ES-I3 (cell line): Measurements from ENCODE around the gene COA8.

Experiments
- H3K36me3 ChIP-seq: 2 replicates; pipeline ENCODE4 v1.6.1; 2013; ENCODE audit warnings: mild to moderate bottlenecking, low read length, control low read depth, moderate library complexity; ENCODE audit not compliant: insufficient read depth
- H3K4me1 ChIP-seq: 2 replicates; pipeline ENCODE4 v1.6.1; 2013; ENCODE audit warnings: mild to moderate bottlenecking, control low read depth, low read length; ENCODE audit not compliant: insufficient read depth
- H3K9ac ChIP-seq: 2 replicates; pipeline ENCODE4 v1.6.1; 2013; ENCODE audit warnings: low read depth, mild to moderate bottlenecking, low read length, moderate library complexity
- H3K9me3 ChIP-seq: 2 replicates; pipeline ENCODE4 v1.6.1; 2013; ENCODE audit warnings: mild to moderate bottlenecking, low read length, moderate library complexity; ENCODE audit not compliant: control insufficient read depth, insufficient read depth

Gene COA8

GRCh38 chr14:103558071-103558882, 4.5 kb upstream of the COA8 start:
- Histone ChIP-seq H3K9ac (no peak overlapping the region), H3K9me3 (no peaks in the 10 kb centered on the region), H3K36me3 (no peaks in the 10 kb centered on the region; the same call in 1 of the 2 replicates), H3K4me1 (no peaks in the 10 kb centered on the region)

GRCh38 chr14:103559766-103560165, 3.0 kb upstream of the COA8 start:
- Histone ChIP-seq H3K36me3 (no peaks in the 10 kb centered on the region; the same call in 1 of the 2 replicates), H3K4me1 (no peaks in the 10 kb centered on the region; the same call in 1 of the 2 replicates), H3K9ac (no peak overlapping the region), H3K9me3 (no peaks in the 10 kb centered on the region)

GRCh38 chr14:103560691-103561090, 2.1 kb upstream of the COA8 start:
- no peak overlapping the region for H3K9ac ChIP-seq
- no peaks in the 10 kb centered on the region for H3K9me3 ChIP-seq
- no peaks in the 10 kb centered on the region; the same call in 1 of the 2 replicates for H3K4me1 ChIP-seq
- H3K36me3 ChIP-seq: no peaks in the 10 kb centered on the region; the same call in 1 of the 2 replicates

- Histone ChIP-seq H3K4me1 (no peaks in the 10 kb centered on the region; the same call in 1 of the 2 replicates), H3K9me3 (no peaks in the 10 kb centered on the region), H3K9ac (peak overlapping the region; percentile 98), H3K36me3 (no peaks in the 10 kb centered on the region; the same call in 1 of the 2 replicates)
Observed at GRCh38 chr14:103561381-103562178, 1.2 kb upstream of the COA8 start.

GRCh38 chr14:103562179-103562428, 656 bp upstream of the COA8 start:
- peak overlapping the region; percentile 98 for H3K9ac ChIP-seq
- H3K4me1 ChIP-seq: no peaks in the 10 kb centered on the region; the same call in 1 of the 2 replicates
- H3K36me3 ChIP-seq: no peaks in the 10 kb centered on the region; the same call in 1 of the 2 replicates
- H3K9me3 ChIP-seq: no peaks in the 10 kb centered on the region

- Histone ChIP-seq H3K4me1 (no peaks in the 10 kb centered on the region; the same call in 1 of the 2 replicates), H3K9ac (peak overlapping the region; percentile 98), H3K9me3 (no peaks in the 10 kb centered on the region), H3K36me3 (no peaks in the 10 kb centered on the region; the same call in 1 of the 2 replicates)
Observed at GRCh38 chr14:103563226-103563620, 463 bp downstream of the COA8 start.

GRCh38 chr14:103563844-103564505, 1.2 kb downstream of the COA8 start:
- Histone ChIP-seq H3K36me3 (no peaks in the 10 kb centered on the region; the same call in 1 of the 2 replicates), H3K9ac (peak overlapping the region; percentile 98), H3K4me1 (peaks cover 3% of the 10 kb centered on the region), H3K9me3 (no peaks in the 10 kb centered on the region)

- no peaks in the 10 kb centered on the region for H3K36me3 ChIP-seq
- peak overlapping the region; percentile 10; the same call in 1 of the 2 replicates for H3K9ac ChIP-seq
- H3K9me3 ChIP-seq: no peaks in the 10 kb centered on the region
- H3K4me1 ChIP-seq: peaks cover 13% of the 10 kb centered on the region
Observed at GRCh38 chr14:103568952-103569351, 6.2 kb downstream of the COA8 start.

GRCh38 chr14:103569408-103569807, 6.6 kb downstream of the COA8 start:
- Histone ChIP-seq H3K9me3 (no peaks in the 10 kb centered on the region), H3K9ac (peak overlapping the region; percentile 10; the same call in 1 of the 2 replicates), H3K4me1 (peaks cover 13% of the 10 kb centered on the region), H3K36me3 (peaks cover 1% of the 10 kb centered on the region; the same call in 1 of the 2 replicates)

- H3K4me1 ChIP-seq: peaks cover 9% of the 10 kb centered on the region
- H3K36me3 ChIP-seq: peaks cover 10% of the 10 kb centered on the region; the same call in 1 of the 2 replicates
- no peaks in the 10 kb centered on the region for H3K9me3 ChIP-seq
- no peak overlapping the region for H3K9ac ChIP-seq
Observed at GRCh38 chr14:103574104-103574503, 11.3 kb downstream of the COA8 start.

- H3K9ac ChIP-seq: no peak overlapping the region
- peaks cover 4% of the 10 kb centered on the region; the same call in 1 of the 2 replicates for H3K4me1 ChIP-seq
- H3K36me3 ChIP-seq: peaks cover 10% of the 10 kb centered on the region; the same call in 1 of the 2 replicates
- H3K9me3 ChIP-seq: no peaks in the 10 kb centered on the region
Observed at GRCh38 chr14:103574707-103575285, 12.0 kb downstream of the COA8 start.

- H3K36me3 ChIP-seq: peaks cover 10% of the 10 kb centered on the region; the same call in 1 of the 2 replicates
- H3K4me1 ChIP-seq: peaks cover under 1% of the 10 kb centered on the region; the same call in 1 of the 2 replicates
- H3K9ac ChIP-seq: no peak overlapping the region
- no peaks in the 10 kb centered on the region for H3K9me3 ChIP-seq
Observed at GRCh38 chr14:103576371-103577024, 13.7 kb downstream of the COA8 start.

GRCh38 chr14:103578401-103579075, 15.8 kb downstream of the COA8 start:
- H3K9me3 ChIP-seq: no peaks in the 10 kb centered on the region
- no peak overlapping the region for H3K9ac ChIP-seq
- no peaks in the 10 kb centered on the region for H3K4me1 ChIP-seq
- H3K36me3 ChIP-seq: peaks cover 10% of the 10 kb centered on the region; the same call in 1 of the 2 replicates
